ENCODE data around the gene NR1H2. TPM values are rescaled to one million over a fixed set of nuclear protein-coding genes. Genes with fewer than 3 reads are reported as not detected.

The NR1H2 gene
- total and polyA plus RNA-seq, 3 experiments from 2014 or later: 79.7 to 95.5 (median 82.3) TPM

DNA sequence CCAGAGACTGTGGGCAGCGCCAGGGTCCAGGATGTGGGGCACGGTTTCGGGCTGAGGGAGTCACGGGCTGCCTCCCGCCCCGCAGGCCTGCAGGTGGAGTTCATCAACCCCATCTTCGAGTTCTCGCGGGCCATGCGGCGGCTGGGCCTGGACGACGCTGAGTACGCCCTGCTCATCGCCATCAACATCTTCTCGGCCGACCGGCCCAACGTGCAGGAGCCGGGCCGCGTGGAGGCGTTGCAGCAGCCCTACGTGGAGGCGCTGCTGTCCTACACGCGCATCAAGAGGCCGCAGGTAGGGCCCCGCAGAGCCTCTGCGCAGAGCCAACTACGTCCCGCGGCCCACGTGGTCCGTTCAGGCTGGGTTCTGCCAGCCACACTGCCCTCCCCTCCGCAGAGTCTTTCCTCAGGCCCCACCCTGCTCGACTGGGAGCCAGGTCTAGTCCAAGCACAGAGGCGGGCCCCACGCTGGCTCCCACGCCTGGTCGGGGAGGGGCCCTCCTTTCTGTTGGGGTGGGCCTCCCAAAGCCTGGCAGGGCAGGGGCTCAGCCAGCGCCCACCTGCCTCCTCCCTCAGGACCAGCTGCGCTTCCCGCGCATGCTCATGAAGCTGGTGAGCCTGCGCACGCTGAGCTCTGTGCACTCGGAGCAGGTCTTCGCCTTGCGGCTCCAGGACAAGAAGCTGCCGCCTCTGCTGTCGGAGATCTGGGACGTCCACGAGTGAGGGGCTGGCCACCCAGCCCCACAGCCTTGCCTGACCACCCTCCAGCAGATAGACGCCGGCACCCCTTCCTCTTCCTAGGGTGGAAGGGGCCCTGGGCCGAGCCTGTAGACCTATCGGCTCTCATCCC, 5.8 kb downstream of the NR1H2 start:
- DNase-seq: no peak
- CTCF ChIA-PET: no interaction called here
- Histone ChIP-seq H3K4me1 (ENCODE audit: insufficient read depth, low read length) (peaks cover 27% of the 10 kb centered on the region), H3K36me3 (ENCODE audit: insufficient read depth, low read length) (peaks cover 30% of the 10 kb centered on the region), H3K9me3 (ENCODE audit: low read length) (no peaks in the 10 kb centered on the region), H3K27me3 (ENCODE audit: insufficient read depth, low read length, poor library complexity, severe bottlenecking) (no peaks in the 10 kb centered on the region), H3K4me3 (ENCODE audit: low read length) (no peak overlapping the region), H3K27ac (ENCODE audit: low read depth, low read length) (no peak overlapping the region)
- Mint-ChIP-seq H3K36me3 (peaks cover 5 to 70% (median 7%) of the 10 kb centered on the region in 3 donors), H3K9me3 (peaks cover 0 to 3% (median 0%) of the 10 kb centered on the region in 5 donors), H3K27me3 (peaks cover 0 to 8% of the 10 kb centered on the region in 2 donors), H3K4me1 (peaks cover 28 to 49% (median 42%) of the 10 kb centered on the region in 3 donors), H3K4me3 (peak overlapping the region in 1 of 7 donors; percentile 24), H3K27ac (peak overlapping the region in 2 of 8 donors; percentile 37 to 92)
- POLR2A ChIA-PET: no interaction called here

GRCh38 chr19:50383001-50383851, 7.0 kb downstream of the NR1H2 start:
- Mint-ChIP-seq H3K27ac (peak overlapping the region; percentile 84 to 98 (median 92)), H3K27me3 (peaks cover 0 to 8% of the 10 kb centered on the region in 2 donors), H3K36me3 (peaks cover 5 to 68% (median 7%) of the 10 kb centered on the region in 3 donors), H3K4me1 (peaks cover 28 to 46% (median 42%) of the 10 kb centered on the region in 3 donors), H3K9me3 (peaks cover 0 to 3% (median 0%) of the 10 kb centered on the region in 5 donors), H3K4me3 (peak overlapping the region; percentile 85 to 97 (median 93))
- ChIA-PET POLR2A (interaction anchor here (0.6 to 2.0 kb wide), 4 partner anchors 22 to 128 kb away, joined by 3 to 13 read pairs (median 6); partner anchors contain the start of genes EMC10 and JOSD2), CTCF (interaction anchor here (1.4 to 1.6 kb wide), 2 partner anchors 14 to 26 kb away, joined by 7 read pairs; no protein-coding TSS in a partner anchor)
- peaks cover 25% of the 10 kb centered on the region for H3K36me3 ChIP-seq (ENCODE audit: insufficient read depth, low read length)
- H3K4me1 ChIP-seq (ENCODE audit: insufficient read depth, low read length): peaks cover 16% of the 10 kb centered on the region
- H3K4me3 ChIP-seq (ENCODE audit: low read length): peak overlapping the region; percentile 43
- DNase-seq: no peak
- H3K9me3 ChIP-seq (ENCODE audit: low read length): no peaks in the 10 kb centered on the region
- no peaks in the 10 kb centered on the region for H3K27me3 ChIP-seq (ENCODE audit: insufficient read depth, low read length, poor library complexity, severe bottlenecking)
- peak overlapping the region; percentile 49 for H3K27ac ChIP-seq (ENCODE audit: low read depth, low read length)

DNA sequence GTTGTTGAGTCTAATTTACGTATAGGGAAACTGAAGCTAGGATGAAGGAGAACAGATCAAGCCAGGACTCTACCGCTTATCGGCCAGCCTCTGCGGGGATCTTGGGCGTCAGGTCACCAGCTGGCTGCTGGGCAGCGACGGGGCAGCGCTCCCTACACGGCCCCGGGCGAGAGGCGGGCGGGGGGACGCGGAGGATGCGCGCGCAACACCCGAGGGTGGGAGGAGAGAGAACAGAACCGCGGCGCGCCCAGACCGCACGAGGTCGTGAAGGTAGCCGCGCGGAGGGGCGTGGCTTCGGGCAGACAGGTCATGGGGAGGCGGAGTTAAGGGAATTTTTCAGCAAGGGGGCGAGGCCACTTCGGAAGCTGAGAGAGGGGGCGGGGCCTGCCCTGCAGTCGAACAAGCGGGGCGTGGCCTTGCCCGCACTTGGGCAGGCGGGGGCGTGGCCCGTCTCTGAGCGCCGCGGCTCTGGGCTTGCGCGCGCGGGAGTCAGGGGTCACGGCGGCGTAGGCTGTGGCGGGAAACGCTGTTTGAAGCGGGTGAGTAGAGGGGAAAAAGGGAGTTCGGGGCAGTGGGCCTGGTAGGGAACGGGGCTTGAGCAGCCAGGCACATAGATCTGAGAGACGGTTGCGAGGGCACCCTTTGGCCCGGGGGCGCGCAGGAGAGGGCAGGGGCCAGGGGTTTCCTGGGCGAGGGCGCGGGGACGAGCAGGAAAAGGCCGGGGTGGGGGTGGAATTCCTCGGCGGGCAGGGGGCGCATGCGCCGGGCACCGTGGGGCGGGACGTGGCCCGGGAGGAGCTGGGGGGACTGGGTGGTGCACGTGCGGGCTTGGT, 7.8 kb downstream of the NR1H2 start, which contains the start of gene POLD1:
TSS of gene POLD1 (plus strand) at position 496 of the 833 bp plus-strand sequence. CDS start 14,505 bp downstream, outside the sequence.
- Histone ChIP-seq H3K9me3 (ENCODE audit: low read length) (no peaks in the 10 kb centered on the region), H3K27ac (ENCODE audit: low read depth, low read length) (peak within 1 kb of the TSS; percentile 49), H3K36me3 (ENCODE audit: insufficient read depth, low read length) (peaks cover 16% of the 10 kb centered on the region), H3K27me3 (ENCODE audit: insufficient read depth, low read length, poor library complexity, severe bottlenecking) (no peaks in the 10 kb centered on the region), H3K4me1 (ENCODE audit: insufficient read depth, low read length) (peaks cover 16% of the 10 kb centered on the region), H3K4me3 (ENCODE audit: low read length) (peak within 1 kb of the TSS; percentile 46)
- H3K27me3 Mint-ChIP-seq: peaks cover 0 to 8% of the 10 kb centered on the region in 2 donors
- H3K27ac Mint-ChIP-seq: peak within 1 kb of the TSS; percentile 84 to 98 (median 92)
- ChIA-PET CTCF (interaction anchor here (1.2 to 1.6 kb wide), 3 partner anchors 15 to 400 kb away, joined by 3 to 7 read pairs (median 7); no protein-coding TSS in a partner anchor), POLR2A (interaction anchor here (0.5 to 2.0 kb wide), 7 partner anchors 8 to 127 kb away, joined by 3 to 13 read pairs (median 5); partner anchors contain the start of genes EMC10, JOSD2 and NR1H2)
- H3K4me1 Mint-ChIP-seq: peaks cover 28 to 45% (median 41%) of the 10 kb centered on the region in 3 donors
- peak; percentile 99 for DNase-seq
- peaks cover 3 to 61% (median 7%) of the 10 kb centered on the region in 3 donors for H3K36me3 Mint-ChIP-seq
- H3K9me3 Mint-ChIP-seq: peaks cover 0 to 3% (median 0%) of the 10 kb centered on the region in 5 donors
- peak within 1 kb of the TSS; percentile 85 to 97 (median 93) for H3K4me3 Mint-ChIP-seq

GRCh38 chr19:50384685-50385535, 8.7 kb downstream of the NR1H2 start:
- Histone ChIP-seq H3K36me3 (ENCODE audit: insufficient read depth, low read length) (peaks cover 8% of the 10 kb centered on the region), H3K27me3 (ENCODE audit: insufficient read depth, low read length, poor library complexity, severe bottlenecking) (no peaks in the 10 kb centered on the region), H3K4me3 (ENCODE audit: low read length) (peak overlapping the region; percentile 46), H3K9me3 (ENCODE audit: low read length) (no peaks in the 10 kb centered on the region), H3K4me1 (ENCODE audit: insufficient read depth, low read length) (peaks cover 16% of the 10 kb centered on the region), H3K27ac (ENCODE audit: low read depth, low read length) (peak overlapping the region; percentile 44)
- Mint-ChIP-seq H3K27me3 (peaks cover 0 to 8% of the 10 kb centered on the region in 2 donors), H3K9me3 (peaks cover 0 to 3% (median 0%) of the 10 kb centered on the region in 5 donors), H3K36me3 (peaks cover 0 to 52% (median 2%) of the 10 kb centered on the region in 3 donors), H3K4me1 (peaks cover 28 to 38% (median 32%) of the 10 kb centered on the region in 3 donors), H3K27ac (peak overlapping the region; percentile 84 to 97 (median 90)), H3K4me3 (peak overlapping the region; percentile 85 to 97 (median 93))
- DNase-seq: no peak
- ChIA-PET CTCF (interaction anchor here (1.2 to 1.6 kb wide), 3 partner anchors 16 to 399 kb away, joined by 3 to 7 read pairs (median 7); no protein-coding TSS in a partner anchor), POLR2A (interaction anchor here (0.5 to 2.0 kb wide), 6 partner anchors 9 to 126 kb away, joined by 3 to 13 read pairs (median 6); partner anchors contain the start of genes JOSD2 and NR1H2)

- H3K36me3 Mint-ChIP-seq: peaks cover 0 to 38% (median 0%) of the 10 kb centered on the region in 3 donors
- no peak for DNase-seq
- POLR2A ChIA-PET: no interaction called here
- peaks cover 0 to 8% of the 10 kb centered on the region in 2 donors for H3K27me3 Mint-ChIP-seq
- H3K4me1 ChIP-seq (ENCODE audit: insufficient read depth, low read length): peaks cover 16% of the 10 kb centered on the region
- H3K4me3 Mint-ChIP-seq: peak overlapping the region in 3 of 7 donors; percentile 9 to 80 (median 38)
- peak overlapping the region in 3 of 8 donors; percentile 47 to 83 (median 73) for H3K27ac Mint-ChIP-seq
- H3K27me3 ChIP-seq (ENCODE audit: insufficient read depth, low read length, poor library complexity, severe bottlenecking): no peaks in the 10 kb centered on the region
- H3K27ac ChIP-seq (ENCODE audit: low read depth, low read length): no peak overlapping the region
- no peak overlapping the region for H3K4me3 ChIP-seq (ENCODE audit: low read length)
- no peaks in the 10 kb centered on the region for H3K9me3 ChIP-seq (ENCODE audit: low read length)
- CTCF ChIA-PET: interaction anchor here (1.8 kb wide), 1 partner anchor 19 kb away, joined by 4 read pairs; no protein-coding TSS in a partner anchor
- peaks cover 4% of the 10 kb centered on the region for H3K36me3 ChIP-seq (ENCODE audit: insufficient read depth, low read length)
- peaks cover 0 to 3% (median 0%) of the 10 kb centered on the region in 5 donors for H3K9me3 Mint-ChIP-seq
- H3K4me1 Mint-ChIP-seq: peaks cover 26 to 32% (median 28%) of the 10 kb centered on the region in 3 donors
Measured at GRCh38 chr19:50387176-50387867, 11.1 kb downstream of the NR1H2 start.

DNA sequence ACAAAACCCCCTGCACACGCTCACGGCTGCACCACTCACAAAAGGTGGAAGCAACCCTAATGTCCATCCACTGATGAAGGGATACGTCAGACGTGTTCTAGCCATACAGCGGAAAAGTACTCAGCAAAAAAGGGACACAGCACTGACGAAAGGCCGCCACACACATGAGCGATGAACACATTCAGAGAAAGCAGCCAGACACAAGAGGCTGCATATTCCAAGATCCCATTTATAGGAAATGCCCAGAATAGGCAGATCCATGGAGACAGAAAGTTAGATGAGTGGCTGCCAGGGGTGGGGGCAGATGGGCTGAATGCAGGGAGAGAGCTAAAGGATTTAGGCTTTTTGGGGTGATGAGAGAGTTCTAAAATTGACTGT, 11.6 kb downstream of the NR1H2 start:
- POLR2A ChIA-PET: no interaction called here
- H3K4me3 Mint-ChIP-seq: peak overlapping the region in 3 of 7 donors; percentile 9 to 80 (median 38)
- CTCF ChIA-PET: interaction anchor here (1.8 kb wide), 1 partner anchor 19 kb away, joined by 4 read pairs; no protein-coding TSS in a partner anchor

More for the DNA sequence above, 11.6 kb downstream of the NR1H2 start:
- DNase-seq: no peak
- Mint-ChIP-seq H3K9me3 (peaks cover 0 to 3% (median 0%) of the 10 kb centered on the region in 5 donors), H3K4me1 (peaks cover 26 to 32% (median 28%) of the 10 kb centered on the region in 3 donors), H3K36me3 (peaks cover 0 to 33% (median 0%) of the 10 kb centered on the region in 3 donors), H3K27me3 (peaks cover 0 to 8% of the 10 kb centered on the region in 2 donors), H3K27ac (peak overlapping the region in 3 of 8 donors; percentile 34 to 73 (median 47))
- H3K27me3 ChIP-seq (ENCODE audit: insufficient read depth, low read length, poor library complexity, severe bottlenecking): no peaks in the 10 kb centered on the region
- H3K9me3 ChIP-seq (ENCODE audit: low read length): no peaks in the 10 kb centered on the region
- H3K4me1 ChIP-seq (ENCODE audit: insufficient read depth, low read length): peaks cover 16% of the 10 kb centered on the region
- peaks cover 4% of the 10 kb centered on the region for H3K36me3 ChIP-seq (ENCODE audit: insufficient read depth, low read length)
- no peak overlapping the region for H3K4me3 ChIP-seq (ENCODE audit: low read length)
- H3K27ac ChIP-seq (ENCODE audit: low read depth, low read length): no peak overlapping the region
